DMS79 (cell line): ENCODE results near the gene NAV2.
A peak's percentile ranks its signal among the peaks of the same experiment; 100 is the strongest.

Experiments
- DNase-seq: peaks from one replicate; lab custom pipeline; 2025; lab: John Stamatoyannopoulos, UW

Gene NAV2

GRCh38 chr11:19867064-19867463 lies 154.4 kb downstream of the NAV2 start:
- no peak for DNase-seq

GRCh38 chr11:19868281-19868821 lies 155.7 kb downstream of the NAV2 start:
- peak; percentile 43 for DNase-seq

DNA sequence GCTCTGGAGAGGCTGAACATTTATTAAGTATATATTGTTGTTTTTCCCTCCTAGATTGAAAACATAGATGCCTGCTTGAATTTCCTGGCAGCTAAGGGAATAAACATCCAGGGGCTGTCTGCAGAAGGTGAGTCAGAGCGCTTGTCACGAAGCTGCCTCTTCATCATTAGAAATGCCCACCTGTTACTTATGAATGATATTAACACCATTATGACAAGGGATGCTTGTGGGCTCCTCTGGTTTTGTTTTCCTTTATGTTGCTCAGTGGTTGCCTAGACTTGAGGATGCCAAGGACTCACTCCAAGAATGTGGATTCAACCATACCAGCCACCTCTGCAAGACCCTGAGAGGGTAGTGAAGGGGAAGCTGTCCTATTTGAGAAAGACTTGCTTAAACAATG lies 156.2 kb downstream of the NAV2 start:
- DNase-seq, result no peak

DNA sequence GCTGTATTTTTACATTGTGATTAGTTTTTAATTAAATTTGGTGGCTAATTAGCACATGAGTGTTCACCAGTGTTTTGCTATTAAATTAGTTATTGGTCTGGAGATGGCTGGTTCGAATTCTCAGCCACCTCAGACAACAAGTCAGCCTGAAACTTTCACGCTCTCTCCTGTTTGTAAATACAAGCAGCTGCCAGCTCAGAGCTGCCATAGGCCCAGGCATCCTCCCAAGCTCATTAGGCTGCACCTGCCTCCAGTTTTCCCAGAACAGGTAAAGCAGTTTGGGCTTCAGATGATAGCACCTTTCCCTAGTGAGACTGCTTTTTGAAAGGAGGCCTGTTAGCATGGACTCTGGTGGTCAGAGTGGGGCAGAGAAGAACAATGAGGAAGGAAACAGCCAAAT lies 156.8 kb downstream of the NAV2 start:
- DNase-seq, result peak; percentile 50

GRCh38 chr11:19869946-19870589 lies 157.4 kb downstream of the NAV2 start:
- DNase-seq, result no peak

DNA sequence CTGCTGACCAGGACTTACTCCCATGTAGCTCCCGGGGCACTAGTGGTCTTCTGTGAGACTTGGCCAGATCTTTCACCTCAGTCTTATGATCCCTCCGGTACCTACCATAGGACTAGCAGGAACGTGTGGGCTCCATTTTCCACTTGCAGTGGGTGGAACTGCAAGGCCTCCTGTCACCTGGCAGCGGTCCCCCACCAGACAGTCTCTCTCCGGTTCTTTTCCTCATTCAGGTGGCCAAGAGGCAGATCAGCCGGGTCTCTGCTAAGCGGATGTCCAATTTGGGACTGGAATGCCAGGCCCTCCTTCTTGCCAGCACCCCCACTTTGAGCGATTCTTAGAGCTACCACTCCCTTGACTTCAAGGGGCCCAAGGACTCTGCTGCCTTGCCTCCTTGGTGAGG lies 158.9 kb downstream of the NAV2 start:
- DNase-seq, result no peak

DNA sequence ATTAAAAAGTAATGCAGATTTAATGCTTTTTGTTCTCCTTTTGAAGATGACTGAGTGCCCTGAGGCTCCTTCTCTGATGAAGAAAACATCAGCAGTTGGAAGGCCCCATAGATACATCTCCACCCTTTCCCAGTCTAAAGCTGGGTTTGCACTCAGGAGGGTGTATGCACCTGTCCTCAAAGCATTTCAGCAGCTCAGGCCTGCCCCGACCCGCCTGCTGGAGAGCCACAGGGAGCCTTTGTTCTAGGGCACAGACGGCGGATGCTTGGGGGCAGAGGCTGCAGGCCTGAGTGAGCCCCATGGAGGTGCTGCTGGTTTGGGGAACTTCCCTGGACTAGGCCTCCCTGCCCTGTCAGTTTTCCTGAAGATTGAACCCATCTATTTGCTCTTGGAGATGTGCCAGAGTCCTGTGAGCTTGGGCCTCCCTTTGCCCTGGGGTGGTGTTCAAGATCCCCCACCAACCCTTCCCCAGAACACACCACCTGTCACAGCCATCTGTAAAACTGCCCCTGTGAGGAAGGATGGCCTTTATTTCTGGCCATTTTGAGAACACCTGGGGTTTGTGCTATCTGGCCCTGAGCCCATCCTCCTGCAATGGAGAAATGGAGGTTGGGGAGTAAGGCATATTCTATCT lies 160.0 kb downstream of the NAV2 start:
- DNase-seq, result peak; percentile 78

DNA sequence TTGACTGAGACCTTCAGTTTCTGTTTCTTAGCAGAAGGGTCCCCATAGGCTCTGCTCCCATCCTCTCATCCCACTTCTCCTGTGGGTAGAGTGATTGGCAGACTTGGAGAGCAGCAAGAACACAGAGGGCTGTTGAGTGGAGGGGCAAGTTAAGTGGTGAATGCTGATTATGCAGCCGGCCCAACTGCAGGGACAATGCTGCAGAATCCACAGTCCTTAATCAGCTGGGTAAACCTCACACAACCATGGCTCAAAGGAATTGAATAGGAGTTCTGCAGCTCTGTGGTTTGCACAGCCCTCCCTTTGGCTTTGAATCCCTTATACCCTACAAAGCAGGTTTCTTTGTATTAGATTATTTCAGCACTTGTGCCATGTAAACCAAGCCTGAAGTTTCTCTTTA lies 161.1 kb downstream of the NAV2 start:
- DNase-seq, result peak; percentile 83

GRCh38 chr11:19874266-19874665 lies 161.6 kb downstream of the NAV2 start:
- DNase-seq, result no peak

DNA sequence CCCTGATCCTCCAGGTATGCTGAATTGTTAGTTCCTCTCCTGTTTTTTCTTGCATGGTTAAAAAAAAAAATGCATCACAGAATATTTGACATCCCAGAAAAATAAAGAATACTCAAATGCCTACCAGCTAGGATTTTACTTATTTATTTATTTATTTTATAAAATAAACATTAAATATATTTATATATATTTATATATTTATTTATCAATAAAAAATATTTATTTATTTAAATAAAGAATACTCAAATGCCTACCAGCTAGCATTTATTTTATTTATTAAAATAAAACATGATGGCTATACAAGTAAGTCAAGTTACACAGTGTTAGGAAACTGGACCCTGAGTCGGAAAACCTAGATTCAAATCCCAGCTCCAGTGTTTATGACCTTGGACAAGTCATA lies 164.1 kb downstream of the NAV2 start:
- DNase-seq, result no peak

DNA sequence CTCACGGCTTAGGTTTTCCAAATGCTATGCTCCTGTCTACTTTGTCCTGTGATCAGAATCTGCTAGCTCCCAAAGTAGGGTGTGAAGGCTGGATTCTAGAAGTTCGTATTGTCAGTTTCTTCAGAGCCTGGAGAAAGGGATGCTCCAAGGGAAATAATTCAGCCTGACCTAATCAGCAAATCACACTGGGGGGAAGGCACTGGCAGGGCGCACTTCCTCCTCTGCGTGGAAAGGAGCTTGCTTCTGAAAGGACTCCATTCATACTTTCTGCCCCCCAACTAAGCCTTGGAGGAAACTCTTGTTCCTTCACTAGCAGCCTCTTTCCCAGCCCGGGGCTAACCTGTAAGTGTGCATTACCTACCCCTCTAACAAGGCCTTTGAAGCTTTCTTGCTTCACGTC lies 165.9 kb downstream of the NAV2 start:
- no peak for DNase-seq

- no peak for DNase-seq
Observed at GRCh38 chr11:19879307-19880087, 166.9 kb downstream of the NAV2 start.

GRCh38 chr11:19880088-19880345 lies 167.4 kb downstream of the NAV2 start:
- no peak for DNase-seq

GRCh38 chr11:19881177-19881576 lies 168.5 kb downstream of the NAV2 start:
- no peak for DNase-seq

DNA sequence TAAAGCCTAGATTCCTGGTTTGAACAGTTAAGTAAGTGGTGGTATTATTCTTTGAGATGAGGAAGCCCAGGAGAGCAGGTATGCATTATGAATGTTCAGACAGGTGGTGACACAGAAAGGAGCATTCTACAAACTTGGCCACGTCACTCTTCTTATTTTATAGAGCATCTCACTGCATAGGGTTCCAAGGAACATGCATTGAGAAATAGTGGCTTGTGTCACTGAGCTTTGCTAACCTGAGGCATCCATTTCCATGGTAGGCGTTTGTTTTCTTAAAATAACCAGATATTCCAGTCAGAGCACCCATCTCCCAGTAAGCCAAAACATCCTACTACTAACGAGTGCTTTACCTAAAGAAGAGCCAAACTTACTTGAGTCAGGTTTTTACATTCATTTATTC lies 169.7 kb downstream of the NAV2 start:
- no peak for DNase-seq

DNA sequence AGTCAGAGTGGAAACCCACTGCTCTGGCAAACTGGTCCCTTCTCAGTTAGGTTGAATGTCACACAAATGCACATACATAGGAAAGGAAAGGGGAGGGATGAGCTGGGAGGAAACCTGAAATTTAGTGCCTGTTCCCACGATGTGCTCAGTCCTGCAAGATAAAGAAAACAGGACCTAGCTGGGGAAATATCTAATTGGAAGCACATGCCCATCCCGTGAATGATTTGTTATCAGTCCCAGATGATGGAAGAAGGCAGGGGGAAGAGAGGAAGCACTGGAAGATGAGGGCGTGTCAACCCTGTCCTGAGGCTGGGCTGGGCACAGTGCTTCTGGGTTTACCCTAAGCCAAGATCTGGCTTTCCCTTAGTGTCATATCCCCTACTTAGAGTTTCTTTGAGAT lies 173.9 kb downstream of the NAV2 start:
- DNase-seq, result no peak

DNA sequence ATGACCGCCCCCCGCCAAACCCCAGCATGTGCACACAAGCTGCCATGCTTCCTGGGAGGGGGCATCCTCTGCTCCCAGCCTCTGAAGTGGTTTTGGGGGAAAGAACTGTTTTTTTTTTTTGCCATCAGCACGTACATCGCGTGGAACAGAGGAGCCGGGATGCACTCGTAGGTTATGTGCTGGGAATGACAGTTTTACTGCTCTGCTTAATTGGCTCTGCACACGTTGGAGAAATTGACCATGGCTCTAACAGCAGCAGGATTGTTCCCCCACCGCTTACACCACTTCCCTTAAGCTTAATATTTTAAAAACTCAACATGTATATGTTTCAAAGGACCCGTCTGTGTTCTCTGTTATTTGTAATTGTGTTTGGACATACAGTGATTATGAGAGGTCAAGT lies 175.2 kb downstream of the NAV2 start:
- DNase-seq, result no peak

DNA sequence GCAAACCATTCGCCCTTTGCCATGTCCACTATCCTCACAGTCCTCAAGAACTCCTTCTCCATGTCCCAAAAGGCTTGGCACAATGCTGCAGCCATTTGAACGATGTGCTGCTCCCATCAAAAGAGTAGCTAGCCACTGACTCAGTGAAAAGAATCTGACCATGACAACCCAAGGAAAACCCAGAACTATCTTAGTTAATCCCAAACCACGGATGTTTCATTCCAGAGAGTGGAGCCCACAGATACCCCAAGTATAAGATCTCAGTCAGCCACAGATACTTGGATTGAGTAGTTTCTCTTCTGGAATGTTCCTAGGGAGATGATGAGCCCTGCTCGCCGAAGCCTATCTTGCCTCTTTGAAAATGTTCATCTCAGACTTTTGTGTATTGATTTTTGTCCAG lies 176.9 kb downstream of the NAV2 start:
- DNase-seq, result no peak

GRCh38 chr11:19890308-19890707 lies 177.7 kb downstream of the NAV2 start:
- no peak for DNase-seq

DNA sequence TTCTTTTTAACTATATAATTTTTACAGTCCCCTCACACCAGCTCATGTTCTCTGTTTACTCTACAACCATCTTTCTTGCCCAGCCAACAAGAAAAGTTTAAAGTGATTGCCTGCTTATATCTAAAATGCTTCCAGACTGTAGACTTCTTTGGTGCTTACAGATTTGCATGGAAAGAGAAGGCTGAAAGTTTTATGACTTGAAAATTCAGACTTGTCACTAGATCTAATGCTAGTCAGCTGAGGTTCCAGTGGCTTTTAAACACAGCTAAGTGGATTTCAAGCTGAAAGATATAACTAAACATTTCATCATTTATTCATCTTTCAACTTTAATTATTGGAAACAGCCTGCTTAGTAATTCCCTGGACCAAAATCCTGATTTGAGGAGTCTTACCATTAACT lies 178.4 kb downstream of the NAV2 start:
- no peak for DNase-seq

DNA sequence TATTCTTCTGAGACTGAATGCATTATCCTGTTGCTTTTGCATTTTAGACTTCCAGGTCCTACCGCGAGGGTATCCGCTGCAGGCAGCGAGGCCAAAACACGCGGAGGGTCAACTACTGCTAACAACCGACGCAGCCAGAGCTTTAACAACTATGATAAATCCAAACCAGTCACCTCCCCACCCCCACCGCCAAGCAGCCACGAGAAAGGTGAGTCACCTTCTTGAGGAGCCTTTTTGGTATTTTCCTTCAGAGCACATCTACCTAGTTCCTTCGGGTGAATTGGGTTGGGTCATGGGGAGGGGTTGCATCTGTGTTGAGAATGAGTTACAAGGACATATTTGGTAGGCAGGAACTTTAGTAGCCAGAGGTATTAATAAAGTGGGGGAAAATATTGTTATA lies 179.8 kb downstream of the NAV2 start:
- no peak for DNase-seq

DNA sequence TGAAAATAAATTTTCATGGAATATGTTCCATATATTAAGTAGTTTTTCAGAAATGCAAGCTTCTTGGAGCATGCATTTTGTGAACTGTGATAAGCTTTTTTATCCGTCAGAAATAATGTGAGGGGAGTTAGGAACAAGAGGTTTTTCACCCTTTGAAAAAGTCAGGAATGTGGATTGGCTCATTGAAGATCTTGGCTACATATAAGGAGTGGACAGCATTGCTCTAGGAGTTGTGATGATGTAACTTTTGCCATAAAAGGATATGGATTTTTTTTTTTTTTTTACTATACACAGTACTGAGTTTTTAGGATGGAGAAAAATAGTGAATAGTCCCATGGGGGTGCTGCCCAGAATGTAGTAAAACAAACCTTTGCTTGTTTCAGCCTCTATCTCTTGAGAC lies 180.2 kb downstream of the NAV2 start:
- no peak for DNase-seq

DNA sequence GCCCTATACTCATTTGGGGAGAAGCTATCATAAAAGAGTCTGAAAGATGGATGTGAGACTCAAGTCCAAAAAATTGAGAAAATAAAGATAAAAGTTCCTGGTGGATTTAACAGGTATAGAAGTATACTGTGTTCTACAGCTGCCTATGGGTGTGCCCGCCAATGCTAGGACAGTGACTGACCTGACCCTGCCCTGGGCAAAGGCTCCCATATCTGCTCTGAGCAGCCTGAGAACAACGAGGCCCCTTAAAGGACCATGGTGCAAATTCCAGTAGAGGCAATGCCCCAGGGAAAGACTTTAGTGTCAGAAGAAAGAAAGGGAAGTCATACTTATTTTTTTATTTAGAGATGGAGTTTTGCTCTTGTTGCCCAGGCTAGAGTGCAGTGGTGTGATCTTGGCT lies 181.8 kb downstream of the NAV2 start:
- DNase-seq, result no peak
